Ascending aorta (tissue), 2 donors: ENCODE data around the gene HSPG2. TPM values are rescaled to one million over a fixed set of nuclear protein-coding genes. Genes with fewer than 3 reads are reported as not detected.

Experiments
- DNase-seq, 2 donors: peaks; one replicate each; pipeline ENCODE4 v3.0.0-alpha.2; 2019; ENCODE audit warnings: low spot score in 2 of 2
- H3K27ac ChIP-seq, 2 donors: fragments of 200-600 bp; sonication (generic); one replicate each; pipeline ENCODE4 v1.5.1; 2016 to 2017; ENCODE audit warnings: mild to moderate bottlenecking in 1 of 2
- H3K27me3 ChIP-seq: fragments of 200-600 bp; sonication (generic); one replicate; pipeline ENCODE4 v1.5.1; 2017
- H3K36me3 ChIP-seq, 2 donors: fragments of 200-600 bp; sonication (generic); one replicate each; pipeline ENCODE4 v1.5.1; 2016
- H3K4me1 ChIP-seq, 2 donors: fragments of 200-600 bp; sonication (generic); one replicate each; pipeline ENCODE4 v1.5.1; 2016 to 2017; ENCODE audit warnings: mild to moderate bottlenecking in 1 of 2
- H3K4me3 ChIP-seq, 2 donors: fragments of 200-600 bp; sonication (generic); one replicate each; pipeline ENCODE4 v1.5.1; 2016 to 2017; ENCODE audit warnings: mild to moderate bottlenecking in 1 of 2
- H3K9me3 ChIP-seq, 2 donors: fragments of 200-600 bp; sonication (generic); one replicate each; pipeline ENCODE4 v1.5.1; 2016
- intact Hi-C: fragments of 100-400 bp; cut with DNase I; formaldehyde crosslinking; loops from one replicate; pipeline ENCODE4 v1.15.1; 2023
- total RNA-seq: library from RNA; depleted of rRNA; stranded (reverse); fragments of >200 nt; gene quantifications from one replicate; pipeline ENCODE4 v1.1.0, GENCODE V29; 2016
- TF ChIP-seq, protein P1 (sequence below), 3 experiments: fragments of 200-600 bp in 2 of 3; fragments of 450-650 bp in 1 of 3; sonication (generic) in 2 of 3; IDR thresholded peaks; one replicate each; pipeline ENCODE4 v1.5.1; 2016 to 2019; ENCODE audit warnings: antibody characterized with exemption in 3 of 3, mild to moderate bottlenecking in 1 of 3, moderate library complexity in 1 of 3

The HSPG2 gene
- total RNA-seq, 1 donor from 2014 or later: 1,294 TPM

GRCh38 chr1:21936366-21937031 is 611 bp downstream of the HSPG2 start:
- Histone ChIP-seq H3K9me3 (no peaks in the 10 kb centered on the region), H3K36me3 (no peaks in the 10 kb centered on the region), H3K4me3 (peak overlapping the region; percentile 75 to 95), H3K27me3 (no peaks in the 10 kb centered on the region), H3K27ac (peak overlapping the region; percentile 96 to 98), H3K4me1 (peaks cover 26 to 65% of the 10 kb centered on the region in 2 donors)
- TF ChIP-seq, protein P1, sequence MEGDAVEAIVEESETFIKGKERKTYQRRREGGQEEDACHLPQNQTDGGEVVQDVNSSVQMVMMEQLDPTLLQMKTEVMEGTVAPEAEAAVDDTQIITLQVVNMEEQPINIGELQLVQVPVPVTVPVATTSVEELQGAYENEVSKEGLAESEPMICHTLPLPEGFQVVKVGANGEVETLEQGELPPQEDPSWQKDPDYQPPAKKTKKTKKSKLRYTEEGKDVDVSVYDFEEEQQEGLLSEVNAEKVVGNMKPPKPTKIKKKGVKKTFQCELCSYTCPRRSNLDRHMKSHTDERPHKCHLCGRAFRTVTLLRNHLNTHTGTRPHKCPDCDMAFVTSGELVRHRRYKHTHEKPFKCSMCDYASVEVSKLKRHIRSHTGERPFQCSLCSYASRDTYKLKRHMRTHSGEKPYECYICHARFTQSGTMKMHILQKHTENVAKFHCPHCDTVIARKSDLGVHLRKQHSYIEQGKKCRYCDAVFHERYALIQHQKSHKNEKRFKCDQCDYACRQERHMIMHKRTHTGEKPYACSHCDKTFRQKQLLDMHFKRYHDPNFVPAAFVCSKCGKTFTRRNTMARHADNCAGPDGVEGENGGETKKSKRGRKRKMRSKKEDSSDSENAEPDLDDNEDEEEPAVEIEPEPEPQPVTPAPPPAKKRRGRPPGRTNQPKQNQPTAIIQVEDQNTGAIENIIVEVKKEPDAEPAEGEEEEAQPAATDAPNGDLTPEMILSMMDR (IDR thresholded peaks at IDR 0.05): no peak
- intact Hi-C loops: loop anchor here (2.0 to 10.0 kb wide), 2 partner anchors 38 to 602 kb away; no protein-coding TSS in a partner anchor
- DNase-seq: no peak

DNA sequence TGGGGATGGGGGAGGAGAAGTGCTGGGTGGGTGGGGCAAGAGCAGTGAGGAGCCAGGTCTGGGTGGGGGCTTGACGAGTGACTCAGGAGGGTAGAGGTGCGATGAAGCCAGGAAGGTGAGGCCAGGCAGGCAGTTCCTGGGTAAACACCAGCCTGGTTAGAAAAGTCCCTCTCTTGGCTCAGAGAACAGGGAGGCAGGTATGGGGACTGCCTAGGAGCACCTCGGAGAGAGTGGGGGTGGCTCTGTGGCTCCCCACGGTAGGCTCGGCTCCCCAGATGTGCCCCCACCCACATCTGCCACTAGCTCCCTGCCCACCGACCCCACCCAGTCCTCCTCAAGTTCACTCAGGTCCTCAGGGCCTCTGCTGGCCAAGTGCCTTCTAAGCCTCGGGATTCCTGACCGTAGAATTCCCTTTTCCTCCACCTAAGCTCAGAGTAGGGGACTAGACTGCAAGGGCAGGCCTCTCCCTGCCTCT is 1.2 kb downstream of the HSPG2 start:
- TF ChIP-seq, protein P1 (IDR thresholded peaks at IDR 0.05): no peak
- Histone ChIP-seq H3K36me3 (no peaks in the 10 kb centered on the region), H3K27ac (peak overlapping the region; percentile 96 to 98), H3K4me1 (peaks cover 29 to 67% of the 10 kb centered on the region in 2 donors), H3K9me3 (no peaks in the 10 kb centered on the region), H3K4me3 (peak overlapping the region; percentile 75 to 95), H3K27me3 (no peaks in the 10 kb centered on the region)
- DNase-seq: no peak
- intact Hi-C loops: loop anchor here (2.0 to 10.0 kb wide), 2 partner anchors 37 to 601 kb away; no protein-coding TSS in a partner anchor

DNA sequence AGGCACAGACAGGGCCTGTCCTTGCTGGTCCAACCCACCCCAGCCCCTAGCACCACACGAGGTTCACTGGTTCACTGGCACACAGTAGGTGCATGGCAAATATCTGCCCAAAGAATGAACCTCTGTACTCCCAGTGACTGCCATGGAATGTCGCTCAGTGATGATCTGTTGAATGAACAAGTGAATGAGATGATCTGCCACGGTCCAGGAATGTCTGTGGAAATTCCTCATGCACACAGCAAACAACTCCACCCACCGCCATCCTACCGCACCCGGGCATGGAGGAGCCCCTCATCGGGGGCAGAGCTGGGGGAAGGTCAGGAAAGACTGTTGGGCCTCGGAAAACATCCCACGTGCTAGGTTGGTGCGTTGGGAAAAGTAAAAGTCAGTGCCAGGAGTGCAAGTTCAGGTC is 1.7 kb downstream of the HSPG2 start:
- no peak for DNase-seq
- H3K36me3 ChIP-seq: no peaks in the 10 kb centered on the region
- intact Hi-C loops: loop anchor here (10.0 kb wide), 1 partner anchor 601 kb away; no protein-coding TSS in a partner anchor
- H3K9me3 ChIP-seq: no peaks in the 10 kb centered on the region
- peaks cover 34 to 70% of the 10 kb centered on the region in 2 donors for H3K4me1 ChIP-seq
- H3K27ac ChIP-seq: peak overlapping the region; percentile 96 to 98
- H3K27me3 ChIP-seq: no peaks in the 10 kb centered on the region
- TF ChIP-seq, protein P1 (IDR thresholded peaks at IDR 0.05): no peak
- peak overlapping the region; percentile 75 to 95 for H3K4me3 ChIP-seq

- H3K27ac ChIP-seq: peak overlapping the region; percentile 96 to 98
Observed at GRCh38 chr1:21933397-21934248, 3.5 kb downstream of the HSPG2 start.

DNA sequence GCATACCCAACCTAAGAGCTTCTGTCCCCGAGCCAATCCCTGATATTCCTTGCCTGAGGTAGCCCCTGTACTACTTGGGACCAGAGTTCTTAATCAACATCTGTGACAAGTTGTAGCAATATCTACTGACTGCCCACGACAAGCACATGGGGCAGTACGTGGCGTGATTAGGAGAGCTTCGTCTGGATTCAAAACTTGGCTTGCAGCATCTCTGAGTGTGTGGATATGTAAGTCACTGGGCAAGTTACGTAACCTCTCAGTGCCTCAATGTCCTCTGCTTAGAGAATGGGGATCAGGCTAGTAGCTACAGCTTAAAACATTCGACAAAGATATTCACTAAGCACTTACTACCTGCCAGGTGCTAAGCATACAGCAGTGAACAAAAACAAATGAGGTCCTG is 5.0 kb downstream of the HSPG2 start:
- TF ChIP-seq, protein P1 (IDR thresholded peaks at IDR 0.05): no peak
- Histone ChIP-seq H3K27me3 (no peaks in the 10 kb centered on the region), H3K9me3 (no peaks in the 10 kb centered on the region), H3K4me3 (peak overlapping the region in 1 of 2 donors; percentile 75), H3K4me1 (peaks cover 41 to 65% of the 10 kb centered on the region in 2 donors), H3K36me3 (peaks cover 0 to 4% of the 10 kb centered on the region in 2 donors), H3K27ac (peak overlapping the region; percentile 96 to 98)
- intact Hi-C loops: loop anchor here (10.0 kb wide), 1 partner anchor 597 kb away; no protein-coding TSS in a partner anchor
- DNase-seq: peak in 1 of 2 donors; percentile 91

More at GRCh38 chr1:21933397-21934248, 3.5 kb downstream of the HSPG2 start:
- Histone ChIP-seq H3K36me3 (peaks cover 0 to 4% of the 10 kb centered on the region in 2 donors), H3K4me3 (peak overlapping the region; percentile 75 to 95), H3K9me3 (no peaks in the 10 kb centered on the region), H3K27me3 (no peaks in the 10 kb centered on the region), H3K4me1 (peaks cover 33 to 63% of the 10 kb centered on the region in 2 donors)
- intact Hi-C loops: loop anchor here (10.0 kb wide), 1 partner anchor 599 kb away; no protein-coding TSS in a partner anchor
- DNase-seq: no peak
- TF ChIP-seq, protein P1 (IDR thresholded peaks at IDR 0.05): no peak
